ENCODE measurements around the gene FAM98C. TPM values are rescaled to one million over a fixed set of nuclear protein-coding genes. Genes with fewer than 3 reads are reported as not detected.

The FAM98C gene
- total RNA-seq, 1 donor from 2014 or later = 26.6 TPM

DNA sequence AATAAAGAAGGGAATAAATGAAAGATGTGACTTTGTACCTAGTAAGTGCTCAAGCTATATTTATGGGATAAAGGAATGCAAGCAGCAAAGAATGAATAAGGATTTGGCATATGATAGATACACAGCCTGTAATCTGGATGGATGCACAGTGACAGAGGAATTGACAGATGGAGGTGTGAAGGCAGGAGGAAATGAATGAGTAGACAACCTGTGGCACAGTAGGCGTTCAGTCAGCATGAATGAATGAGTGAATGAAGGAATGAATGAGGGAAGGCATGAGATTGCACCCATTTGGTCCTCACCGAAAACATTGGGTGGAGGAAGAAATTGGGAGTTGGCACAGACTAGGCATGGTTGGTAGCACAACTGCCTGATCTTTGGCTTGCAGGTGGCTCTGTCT is 33.3 kb upstream of the FAM98C start:
- no peak overlapping the region for H3K27ac Mint-ChIP-seq
- intact Hi-C loops (cut with micrococcal nuclease) = no loop called here
- peaks cover 6% of the 10 kb centered on the region for H3K4me1 Mint-ChIP-seq (ENCODE audit: low read depth)
- no peak for DNase-seq (ENCODE audit: low spot score)
- no peak overlapping the region for H3K4me3 Mint-ChIP-seq
- peaks cover 6% of the 10 kb centered on the region for H3K27me3 Mint-ChIP-seq (ENCODE audit: insufficient read depth)
- no peaks in the 10 kb centered on the region for H3K9me3 Mint-ChIP-seq
- peaks cover under 1% of the 10 kb centered on the region for H3K36me3 Mint-ChIP-seq (ENCODE audit: low read depth)

DNA sequence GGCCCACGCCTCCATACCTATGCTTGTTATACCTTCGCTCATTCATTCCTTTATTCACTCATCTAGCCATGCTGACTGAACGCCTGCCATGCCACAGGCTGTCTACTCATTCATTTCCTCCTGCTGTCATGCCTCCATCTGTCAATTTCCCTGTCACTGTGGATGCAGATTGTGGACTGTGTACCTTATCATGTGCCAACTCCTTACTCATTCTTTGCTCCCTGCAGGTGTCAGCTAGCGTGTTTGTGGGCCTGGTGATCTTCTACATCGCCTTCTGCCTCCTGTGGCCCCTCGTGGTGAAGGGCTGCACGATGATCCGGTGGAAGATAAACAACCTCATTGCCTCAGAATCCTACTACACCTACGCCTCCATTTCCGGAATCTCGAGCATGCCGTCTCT is 32.6 kb upstream of the FAM98C start:
- intact Hi-C loops (cut with micrococcal nuclease) = no loop called here
- no peak for DNase-seq (ENCODE audit: low spot score)
- Mint-ChIP-seq H3K4me3 (no peak overlapping the region), H3K36me3 (ENCODE audit: low read depth) (peaks cover 7% of the 10 kb centered on the region), H3K4me1 (ENCODE audit: low read depth) (peaks cover 13% of the 10 kb centered on the region), H3K27me3 (ENCODE audit: insufficient read depth) (peaks cover 6% of the 10 kb centered on the region), H3K9me3 (no peaks in the 10 kb centered on the region), H3K27ac (no peak overlapping the region)

- no peak for DNase-seq (ENCODE audit: low spot score)
- no peaks in the 10 kb centered on the region for H3K9me3 Mint-ChIP-seq
- peaks cover 21% of the 10 kb centered on the region for H3K4me1 Mint-ChIP-seq (ENCODE audit: low read depth)
- no peak overlapping the region for H3K4me3 Mint-ChIP-seq
- H3K27me3 Mint-ChIP-seq (ENCODE audit: insufficient read depth) = peaks cover 6% of the 10 kb centered on the region
- peaks cover 14% of the 10 kb centered on the region for H3K36me3 Mint-ChIP-seq (ENCODE audit: low read depth)
- intact Hi-C loops (cut with micrococcal nuclease) = no loop called here
- H3K27ac Mint-ChIP-seq = no peak overlapping the region
Observed at GRCh38 chr19:38371081-38371480, 31.8 kb upstream of the FAM98C start.

GRCh38 chr19:38373907-38374331 is 29.0 kb upstream of the FAM98C start:
- Mint-ChIP-seq H3K27ac (peak overlapping the region; percentile 93), H3K36me3 (ENCODE audit: low read depth) (peaks cover 21% of the 10 kb centered on the region), H3K4me3 (peak overlapping the region; percentile 100), H3K27me3 (ENCODE audit: insufficient read depth) (peaks cover 6% of the 10 kb centered on the region), H3K4me1 (ENCODE audit: low read depth) (peaks cover 31% of the 10 kb centered on the region), H3K9me3 (no peaks in the 10 kb centered on the region)
- intact Hi-C loops (cut with micrococcal nuclease) = loop anchor here (1.0 kb wide), 12 partner anchors 12 to 525 kb away; partner anchors contain the start of genes EIF3K, NFKBIB, SIPA1L3 and SIRT2
- DNase-seq (ENCODE audit: low spot score) = no peak

GRCh38 chr19:38374332-38375097 is 28.4 kb upstream of the FAM98C start, which contains the start of gene PSMD8:
Gene PSMD8 (plus strand): TSS chr19:38374571. CDS start chr19:38374602, 31 bp downstream.
- peaks cover 27% of the 10 kb centered on the region for H3K36me3 Mint-ChIP-seq (ENCODE audit: low read depth)

GRCh38 chr19:38375098-38375493 is 27.8 kb upstream of the FAM98C start:
- H3K9me3 Mint-ChIP-seq = no peaks in the 10 kb centered on the region
- H3K4me1 Mint-ChIP-seq (ENCODE audit: low read depth) = peaks cover 31% of the 10 kb centered on the region
- peaks cover 28% of the 10 kb centered on the region for H3K36me3 Mint-ChIP-seq (ENCODE audit: low read depth)
- intact Hi-C loops (cut with micrococcal nuclease) = no loop called here
- H3K4me3 Mint-ChIP-seq = peak overlapping the region; percentile 100
- no peak for DNase-seq (ENCODE audit: low spot score)
- peaks cover under 1% of the 10 kb centered on the region for H3K27me3 Mint-ChIP-seq (ENCODE audit: insufficient read depth)
- H3K27ac Mint-ChIP-seq = peak overlapping the region; percentile 99

More at GRCh38 chr19:38374332-38375097, 28.4 kb upstream of the FAM98C start, which contains the start of gene PSMD8:
- Mint-ChIP-seq H3K4me1 (ENCODE audit: low read depth) (peaks cover 31% of the 10 kb centered on the region), H3K4me3 (peak within 1 kb of the TSS; percentile 100), H3K27me3 (ENCODE audit: insufficient read depth) (peaks cover 3% of the 10 kb centered on the region), H3K27ac (peak within 1 kb of the TSS; percentile 99), H3K9me3 (no peaks in the 10 kb centered on the region)
- DNase-seq (ENCODE audit: low spot score) = peak; percentile 98
- intact Hi-C loops (cut with micrococcal nuclease) = loop anchor here (1.0 kb wide), 12 partner anchors 12 to 525 kb away; partner anchors contain the start of genes EIF3K, NFKBIB, SIPA1L3 and SIRT2

- Mint-ChIP-seq H3K36me3 (ENCODE audit: low read depth) (peaks cover 34% of the 10 kb centered on the region), H3K4me1 (ENCODE audit: low read depth) (peaks cover 31% of the 10 kb centered on the region), H3K9me3 (no peaks in the 10 kb centered on the region), H3K27me3 (ENCODE audit: insufficient read depth) (no peaks in the 10 kb centered on the region), H3K4me3 (peak overlapping the region; percentile 100), H3K27ac (peak overlapping the region; percentile 99)
- DNase-seq (ENCODE audit: low spot score) = no peak
- intact Hi-C loops (cut with micrococcal nuclease) = no loop called here
Observed at GRCh38 chr19:38375748-38376147, 27.1 kb upstream of the FAM98C start.

- intact Hi-C loops (cut with micrococcal nuclease) = no loop called here
- H3K9me3 Mint-ChIP-seq = no peaks in the 10 kb centered on the region
- no peak for DNase-seq (ENCODE audit: low spot score)
- H3K27me3 Mint-ChIP-seq (ENCODE audit: insufficient read depth) = no peaks in the 10 kb centered on the region
- peaks cover 31% of the 10 kb centered on the region for H3K4me1 Mint-ChIP-seq (ENCODE audit: low read depth)
- peaks cover 34% of the 10 kb centered on the region for H3K36me3 Mint-ChIP-seq (ENCODE audit: low read depth)
- peak overlapping the region; percentile 100 for H3K4me3 Mint-ChIP-seq
- H3K27ac Mint-ChIP-seq = peak overlapping the region; percentile 65
Observed at GRCh38 chr19:38376576-38376975, 26.3 kb upstream of the FAM98C start.

DNA sequence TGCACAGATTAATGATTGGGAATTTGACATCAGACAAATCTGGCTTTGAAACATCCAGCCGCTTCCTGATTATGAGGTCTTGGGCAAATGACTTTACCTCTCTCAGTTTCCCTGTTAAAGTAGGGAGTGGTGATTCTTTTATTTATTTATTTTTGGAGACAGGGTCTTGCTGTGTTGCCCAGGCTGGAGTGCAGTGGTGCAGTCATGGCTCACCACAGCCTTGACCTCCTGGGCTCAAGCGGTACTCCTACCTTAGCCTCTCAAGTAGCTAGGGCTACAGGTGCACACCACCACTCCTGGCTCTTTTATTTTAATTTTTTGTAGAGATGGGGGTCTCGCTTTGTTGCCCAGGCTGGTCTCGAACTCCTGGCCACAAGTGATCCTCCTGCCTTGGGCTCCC is 25.8 kb upstream of the FAM98C start:
- H3K27me3 Mint-ChIP-seq (ENCODE audit: insufficient read depth) = no peaks in the 10 kb centered on the region
- H3K27ac Mint-ChIP-seq = peak overlapping the region; percentile 65
- H3K9me3 Mint-ChIP-seq = no peaks in the 10 kb centered on the region
- peaks cover 31% of the 10 kb centered on the region for H3K4me1 Mint-ChIP-seq (ENCODE audit: low read depth)
- peak overlapping the region; percentile 100 for H3K4me3 Mint-ChIP-seq
- DNase-seq (ENCODE audit: low spot score) = no peak
- peaks cover 37% of the 10 kb centered on the region for H3K36me3 Mint-ChIP-seq (ENCODE audit: low read depth)
- intact Hi-C loops (cut with micrococcal nuclease) = no loop called here

DNA sequence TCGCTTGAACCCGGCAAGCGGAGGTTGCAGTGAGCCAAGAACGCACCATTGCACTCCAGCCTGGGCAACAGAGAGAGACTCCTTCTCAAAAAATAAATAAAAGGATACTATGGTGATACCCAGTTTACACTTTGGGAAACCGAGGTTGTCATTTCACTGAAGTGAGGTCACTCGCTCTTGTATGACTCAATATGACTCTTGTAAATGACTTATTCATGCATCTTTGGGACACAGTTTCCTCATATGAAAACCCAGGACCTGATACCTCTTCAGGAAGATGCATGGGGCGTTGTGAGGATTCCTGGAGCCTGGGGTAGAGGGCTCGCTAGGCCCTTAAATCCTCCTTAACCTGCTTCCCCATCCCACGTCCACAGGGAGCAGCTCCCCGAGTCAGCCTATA is 24.0 kb upstream of the FAM98C start:
- H3K36me3 Mint-ChIP-seq (ENCODE audit: low read depth) = peaks cover 48% of the 10 kb centered on the region
- intact Hi-C loops (cut with micrococcal nuclease) = no loop called here
- DNase-seq (ENCODE audit: low spot score) = no peak
- H3K27me3 Mint-ChIP-seq (ENCODE audit: insufficient read depth) = no peaks in the 10 kb centered on the region
- H3K4me3 Mint-ChIP-seq = no peak overlapping the region
- H3K9me3 Mint-ChIP-seq = no peaks in the 10 kb centered on the region
- no peak overlapping the region for H3K27ac Mint-ChIP-seq
- H3K4me1 Mint-ChIP-seq (ENCODE audit: low read depth) = peaks cover 31% of the 10 kb centered on the region

DNA sequence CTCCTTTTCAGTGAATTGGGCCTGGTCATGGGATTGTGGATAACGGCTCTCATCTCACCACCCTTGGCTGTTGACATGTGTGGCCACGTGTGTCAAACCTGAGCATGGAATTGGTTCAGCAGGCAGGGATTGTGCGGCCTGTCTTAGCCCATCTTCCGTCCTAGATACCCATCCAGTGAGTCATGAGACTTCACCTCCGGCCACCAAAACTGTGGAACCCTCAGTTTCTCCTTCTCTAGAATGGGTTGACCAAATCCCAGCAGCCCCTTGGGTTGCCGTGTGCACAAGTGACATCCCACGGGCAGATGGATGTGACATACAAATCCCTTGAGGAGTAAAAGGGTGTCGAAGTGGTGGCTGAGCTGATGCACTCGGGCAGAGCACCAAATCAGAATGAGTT is 21.8 kb upstream of the FAM98C start:
- intact Hi-C loops (cut with micrococcal nuclease) = no loop called here
- H3K9me3 Mint-ChIP-seq = no peaks in the 10 kb centered on the region

DNA sequence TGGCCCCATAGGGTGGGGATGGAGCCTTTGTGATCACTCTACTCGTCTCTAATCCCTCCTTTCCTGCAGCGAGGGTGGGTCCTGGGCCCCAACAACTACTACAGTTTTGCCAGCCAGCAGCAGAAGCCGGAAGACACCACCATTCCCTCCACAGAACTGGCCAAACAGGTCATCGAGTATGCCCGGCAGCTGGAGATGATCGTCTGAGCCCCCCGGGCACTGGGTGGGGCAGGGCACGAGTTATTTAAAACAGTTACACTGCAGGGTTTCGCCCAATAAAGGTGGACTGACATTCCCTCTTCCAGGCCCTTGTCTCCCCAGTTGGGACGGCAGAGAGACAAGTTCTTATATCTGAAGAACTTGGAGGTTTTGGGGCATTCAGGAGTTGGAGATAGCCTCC is 19.7 kb upstream of the FAM98C start:
- Mint-ChIP-seq H3K4me3 (no peak overlapping the region), H3K4me1 (ENCODE audit: low read depth) (peaks cover 11% of the 10 kb centered on the region), H3K9me3 (no peaks in the 10 kb centered on the region), H3K27ac (no peak overlapping the region), H3K36me3 (ENCODE audit: low read depth) (peaks cover 45% of the 10 kb centered on the region), H3K27me3 (ENCODE audit: insufficient read depth) (peaks cover 3% of the 10 kb centered on the region)
- no peak for DNase-seq (ENCODE audit: low spot score)
- intact Hi-C loops (cut with micrococcal nuclease) = no loop called here

More for the DNA sequence above, 21.8 kb upstream of the FAM98C start:
- H3K27ac Mint-ChIP-seq = no peak overlapping the region
- no peak for DNase-seq (ENCODE audit: low spot score)
- H3K27me3 Mint-ChIP-seq (ENCODE audit: insufficient read depth) = no peaks in the 10 kb centered on the region
- H3K4me3 Mint-ChIP-seq = no peak overlapping the region
- H3K36me3 Mint-ChIP-seq (ENCODE audit: low read depth) = peaks cover 46% of the 10 kb centered on the region
- H3K4me1 Mint-ChIP-seq (ENCODE audit: low read depth) = peaks cover 10% of the 10 kb centered on the region

DNA sequence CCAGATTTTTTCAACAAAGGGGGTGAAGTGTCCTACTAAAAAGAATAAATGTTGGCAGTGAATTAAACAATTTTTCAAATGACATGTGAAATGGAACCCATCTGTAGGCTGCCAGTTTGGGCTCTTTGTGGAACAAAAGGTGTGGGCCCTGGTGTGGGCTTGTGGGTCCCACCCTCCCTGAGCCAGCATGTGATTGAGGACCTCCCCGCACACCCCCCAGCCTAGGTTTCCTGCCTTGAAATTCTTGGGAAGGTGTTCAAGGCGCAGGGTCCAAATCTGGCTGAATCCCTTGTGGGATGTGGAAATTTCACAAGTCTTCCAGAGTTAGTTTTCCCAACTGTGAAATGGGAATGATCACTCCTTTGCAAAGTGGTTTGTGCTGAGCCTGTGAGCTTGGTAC is 19.1 kb upstream of the FAM98C start:
- Mint-ChIP-seq H3K36me3 (ENCODE audit: low read depth) (peaks cover 45% of the 10 kb centered on the region), H3K4me1 (ENCODE audit: low read depth) (peaks cover 12% of the 10 kb centered on the region), H3K4me3 (no peak overlapping the region), H3K27ac (no peak overlapping the region), H3K27me3 (ENCODE audit: insufficient read depth) (peaks cover 4% of the 10 kb centered on the region), H3K9me3 (no peaks in the 10 kb centered on the region)
- intact Hi-C loops (cut with micrococcal nuclease) = no loop called here
- no peak for DNase-seq (ENCODE audit: low spot score)
